H9 (cell line): Measurements from ENCODE around the gene CCT3. TPM values are rescaled to one million over a fixed set of nuclear protein-coding genes. Genes with fewer than 3 reads are reported as not detected.

ENCODE experiments used
- DNase-seq: peaks from one replicate; pipeline ENCODE4 v3.0.0-alpha.2; 2017
- H2AFZ ChIP-seq: one replicate; pipeline ENCODE4 v1.6.1; 2013; ENCODE audit warnings: mild to moderate bottlenecking, low read length, control low read depth, moderate library complexity
- H2AK5ac ChIP-seq: 2 replicates; pipeline ENCODE4 v1.6.1; 2013; ENCODE audit warnings: low read length, control low read depth, mixed read lengths; ENCODE audit not compliant: insufficient read length
- H2BK120ac ChIP-seq: one replicate; pipeline ENCODE4 v1.6.1; 2013; ENCODE audit warnings: low read depth, mild to moderate bottlenecking, low read length, control low read depth, inconsistent platforms; ENCODE audit not compliant: poor library complexity, severe bottlenecking
- H2BK12ac ChIP-seq: 2 replicates; pipeline ENCODE4 v1.6.1; 2013; ENCODE audit warnings: low read length, control low read depth, mixed read lengths, low read depth; ENCODE audit not compliant: insufficient read length
- H2BK15ac ChIP-seq: 2 replicates; pipeline ENCODE4 v1.6.1; 2013; ENCODE audit warnings: low read depth, low read length, control low read depth
- H2BK20ac ChIP-seq: one replicate; pipeline ENCODE4 v1.6.1; 2013; ENCODE audit warnings: low read depth, mild to moderate bottlenecking, low read length, control low read depth, inconsistent platforms; ENCODE audit not compliant: poor library complexity, severe bottlenecking
- H2BK5ac ChIP-seq: 2 replicates; pipeline ENCODE4 v1.6.1; 2013; ENCODE audit warnings: low read length, control low read depth, mixed read lengths; ENCODE audit not compliant: insufficient read length
- H3K14ac ChIP-seq: 2 replicates; pipeline ENCODE4 v1.6.1; 2013; ENCODE audit warnings: low read length, control low read depth; ENCODE audit not compliant: insufficient read depth
- H3K18ac ChIP-seq: 2 replicates; pipeline ENCODE4 v1.6.1; 2013; ENCODE audit warnings: low read depth, mild to moderate bottlenecking, mixed read lengths, low read length, control low read depth; ENCODE audit not compliant: insufficient read length
- H3K23ac ChIP-seq: 2 replicates; pipeline ENCODE4 v1.6.1; 2013; ENCODE audit warnings: low read length, control low read depth, mixed read lengths, low read depth; ENCODE audit not compliant: insufficient read length
- H3K23me2 ChIP-seq: 2 replicates; pipeline ENCODE4 v1.6.1; 2013; ENCODE audit warnings: low read depth, mild to moderate bottlenecking, mixed read lengths, low read length, control low read depth; ENCODE audit not compliant: insufficient read length, poor library complexity, severe bottlenecking
- H3K27ac ChIP-seq: 2 replicates; pipeline ENCODE4 v1.5.1; 2013; ENCODE audit warnings: low read length, control low read depth, mixed read lengths, low read depth; ENCODE audit not compliant: insufficient read length
- H3K27me3 ChIP-seq: 2 replicates; pipeline ENCODE4 v1.6.1; 2013; ENCODE audit warnings: low read length, control low read depth, inconsistent platforms; ENCODE audit not compliant: insufficient read depth
- H3K4ac ChIP-seq: 2 replicates; pipeline ENCODE4 v1.6.1; 2013; ENCODE audit warnings: low read depth, mild to moderate bottlenecking, control low read depth, inconsistent platforms, low read length, moderate library complexity
- H3K4me1 ChIP-seq: 2 replicates; pipeline ENCODE4 v1.6.1; 2013; ENCODE audit warnings: low read length, control low read depth, inconsistent platforms; ENCODE audit not compliant: insufficient read depth
- H3K4me2 ChIP-seq: 2 replicates; pipeline ENCODE4 v1.6.1; 2013; ENCODE audit warnings: low read length, control low read depth, mixed read lengths; ENCODE audit not compliant: insufficient read length, insufficient read depth
- H3K56ac ChIP-seq: 2 replicates; pipeline ENCODE4 v1.6.1; 2013; ENCODE audit warnings: low read depth, mild to moderate bottlenecking, mixed read lengths, low read length, control low read depth; ENCODE audit not compliant: insufficient read length
- H3K79me1 ChIP-seq: 2 replicates; pipeline ENCODE4 v1.6.1; 2013; ENCODE audit warnings: low read depth, mild to moderate bottlenecking, moderate library complexity, low read length, control low read depth, inconsistent platforms; ENCODE audit not compliant: insufficient read depth, poor library complexity, severe bottlenecking
- H3K79me2 ChIP-seq: 2 replicates; pipeline ENCODE4 v1.6.1; 2013; ENCODE audit warnings: low read length, control low read depth, inconsistent platforms; ENCODE audit not compliant: insufficient read depth
- H3K9ac ChIP-seq: 2 replicates; pipeline ENCODE4 v1.6.1; 2013; ENCODE audit warnings: low read length, control low read depth, mixed read lengths; ENCODE audit not compliant: insufficient read length; ENCODE audit errors: extremely low read depth
- H3K9me3 ChIP-seq: one replicate; pipeline ENCODE4 v1.6.1; 2013; ENCODE audit warnings: low read depth, low read length, inconsistent platforms; ENCODE audit not compliant: control insufficient read depth
- H3T11ph ChIP-seq: one replicate; pipeline ENCODE4 v1.6.1; 2013; ENCODE audit warnings: mild to moderate bottlenecking, low read length, control low read depth, inconsistent platforms
- H4K20me1 ChIP-seq: one replicate; pipeline ENCODE4 v1.6.1; 2013; ENCODE audit not compliant: control insufficient read depth, insufficient read length, insufficient read depth
- H4K5ac ChIP-seq: 2 replicates; pipeline ENCODE4 v1.6.1; 2013; ENCODE audit warnings: low read depth, mild to moderate bottlenecking, mixed read lengths, low read length, control low read depth; ENCODE audit not compliant: insufficient read length
- H4K8ac ChIP-seq: replicated peaks from 2 replicates; pipeline ENCODE4 v1.6.1; 2013; ENCODE audit warnings: low read length, control low read depth, mixed read lengths, low read depth; ENCODE audit not compliant: insufficient read length
- H4K91ac ChIP-seq: 2 replicates; pipeline ENCODE4 v1.6.1; 2013; ENCODE audit warnings: low read depth, mild to moderate bottlenecking, moderate library complexity, mixed read lengths, low read length, control low read depth; ENCODE audit not compliant: insufficient read length
- H3K27ac Mint-ChIP-seq, 3 experiments: 2 replicates in 2 of 3; 3 replicates in 1 of 3; pipeline ENCODE4 v1.8.0; 2020 to 2021; ENCODE audit warnings: mixed read lengths in 3 of 3, mild to moderate bottlenecking in 1 of 3, moderate library complexity in 1 of 3
- H3K27me3 Mint-ChIP-seq: 2 replicates; pipeline ENCODE4 v1.8.0; 2021; ENCODE audit warnings: low read depth, mild to moderate bottlenecking, moderate library complexity, mixed read lengths
- H3K36me3 Mint-ChIP-seq, 3 experiments: 2 replicates in 2 of 3; 3 replicates in 1 of 3; pipeline ENCODE4 v1.8.0; 2020 to 2021; ENCODE audit warnings: low read depth in 3 of 3, mixed read lengths in 3 of 3; ENCODE audit not compliant: insufficient read depth in 1 of 3
- H3K4me1 Mint-ChIP-seq, 2 experiments: 2 replicates each; pipeline ENCODE4 v1.8.0; 2020; ENCODE audit warnings: mixed read lengths in 2 of 2
- H3K4me3 Mint-ChIP-seq, 2 experiments: 2 replicates in 1 of 2; 3 replicates in 1 of 2; pipeline ENCODE4 v1.8.0; 2020 to 2021; ENCODE audit warnings: mild to moderate bottlenecking in 2 of 2, mixed read lengths in 2 of 2, moderate library complexity in 1 of 2
- H3K9me3 Mint-ChIP-seq, 2 experiments: 2 replicates in 1 of 2; 3 replicates in 1 of 2; pipeline ENCODE4 v1.8.0; 2020; ENCODE audit warnings: mild to moderate bottlenecking in 2 of 2, mixed read lengths in 2 of 2, moderate library complexity in 1 of 2
- CTCF ChIP-seq: fragments of 200-600 bp; sonication (generic); conservative IDR thresholded peaks from 3 replicates; pipeline ENCODE4 v1.8.0; 2021; ENCODE audit warnings: antibody characterized with exemption, mild to moderate bottlenecking
- total RNA-seq: library from RNA; stranded (reverse); gene quantifications from 2 replicates; pipeline ENCODE4 v1.2.1, GENCODE V29; 2021

Gene CCT3
- total RNA-seq, 1 experiment from 2014 or later, result 524 TPM

- peaks cover 19 to 32% of the 10 kb centered on the region in 2 experiments for H3K4me1 Mint-ChIP-seq
- Histone ChIP-seq H3K27me3 (no peaks in the 10 kb centered on the region; the same call in 1 of the 2 replicates), H4K8ac (no peak overlapping the region), H3K79me1 (no peaks in the 10 kb centered on the region), H3K4me2 (no peak overlapping the region), H3K79me2 (no peaks in the 10 kb centered on the region), H2AFZ (no peak overlapping the region), H4K91ac (no peak overlapping the region), H2BK12ac (no peak overlapping the region), H3K27ac (no peak overlapping the region), H2AK5ac (no peak overlapping the region), H3T11ph (no peak overlapping the region), H3K4me1 (no peaks in the 10 kb centered on the region), H3K56ac (no peak overlapping the region), H3K4ac (no peak overlapping the region), H3K9me3 (no peaks in the 10 kb centered on the region), H3K9ac (no peak overlapping the region), H2BK15ac (no peak overlapping the region), H3K23me2 (peaks cover 4% of the 10 kb centered on the region), H3K23ac (no peak overlapping the region), H2BK5ac (no peak overlapping the region), H2BK120ac (no peak overlapping the region), H4K20me1 (no peaks in the 10 kb centered on the region), H4K5ac (no peak overlapping the region), H3K14ac (no peak overlapping the region), H3K18ac (no peak overlapping the region), H2BK20ac (no peak overlapping the region)
- peaks cover 40% of the 10 kb centered on the region for H3K27me3 Mint-ChIP-seq
- H3K9me3 Mint-ChIP-seq, result no peaks in the 10 kb centered on the region
- no peaks in the 10 kb centered on the region; a peak in 1 of 7 replicates for H3K36me3 Mint-ChIP-seq
- H3K4me3 Mint-ChIP-seq, result no peak overlapping the region
- H3K27ac Mint-ChIP-seq, result no peak overlapping the region
- no peak for DNase-seq
- TF ChIP-seq CTCF, result no peak
These were observed 27.7 kb upstream of the CCT3 start for GRCh38 chr1:156365754-156366153.
